T1000 (cell line): ENCODE measurements around the gene SOX9.

Experiments
- DNase-seq: peaks from one replicate; lab custom pipeline; 2025; ENCODE audit warnings: mixed read lengths; lab: John Stamatoyannopoulos, UW

The SOX9 gene

GRCh38 chr17:72120642-72121163 is at the start of gene SOX9:
Gene SOX9, plus strand, starts transcription at chr17:72121020. Its CDS starts 372 bp downstream, at chr17:72121392.
- peak; percentile 90 for DNase-seq

- no peak for DNase-seq
These were observed 49.5 kb upstream of the SOX9 start for GRCh38 chr17:72071330-72071729.

GRCh38 chr17:72075995-72076677 is 44.7 kb upstream of the SOX9 start:
- no peak for DNase-seq

GRCh38 chr17:72076678-72077030 is 44.2 kb upstream of the SOX9 start:
- DNase-seq: no peak

GRCh38 chr17:72077326-72077960 is 43.4 kb upstream of the SOX9 start:
- no peak for DNase-seq

GRCh38 chr17:72079700-72080099 is 41.1 kb upstream of the SOX9 start:
- no peak for DNase-seq

- no peak for DNase-seq
These were observed 32.9 kb upstream of the SOX9 start for GRCh38 chr17:72087876-72088275.

GRCh38 chr17:72089453-72089987 is 31.3 kb upstream of the SOX9 start:
- DNase-seq: no peak

- no peak for DNase-seq
These were observed 30.7 kb upstream of the SOX9 start for GRCh38 chr17:72090108-72090507.

- no peak for DNase-seq
These were observed 28.0 kb upstream of the SOX9 start for GRCh38 chr17:72092710-72093322.

GRCh38 chr17:72093707-72094106 is 27.1 kb upstream of the SOX9 start:
- no peak for DNase-seq

- DNase-seq: no peak
These were observed 25.5 kb upstream of the SOX9 start for GRCh38 chr17:72095316-72095715.

GRCh38 chr17:72097144-72097543 is 23.7 kb upstream of the SOX9 start:
- DNase-seq: no peak

- DNase-seq: no peak
These were observed 20.9 kb upstream of the SOX9 start for GRCh38 chr17:72099919-72100318.

- no peak for DNase-seq
These were observed 20.4 kb upstream of the SOX9 start for GRCh38 chr17:72100470-72100869.

- no peak for DNase-seq
These were observed 19.3 kb upstream of the SOX9 start for GRCh38 chr17:72101526-72101925.

- DNase-seq: no peak
These were observed 18.5 kb upstream of the SOX9 start for GRCh38 chr17:72102366-72102765.

GRCh38 chr17:72104164-72104862 is 16.5 kb upstream of the SOX9 start:
- no peak for DNase-seq

GRCh38 chr17:72104863-72105234 is 16.0 kb upstream of the SOX9 start:
- DNase-seq: no peak

- no peak for DNase-seq
These were observed 13.7 kb upstream of the SOX9 start for GRCh38 chr17:72107100-72107499.

- DNase-seq: no peak
These were observed 10.4 kb upstream of the SOX9 start for GRCh38 chr17:72110231-72110941.

GRCh38 chr17:72110942-72111318 is 9.9 kb upstream of the SOX9 start:
- DNase-seq: no peak
